Body of pancreas (tissue), 4 donors: ENCODE results near the gene FOXD3.

Source experiments
- POLR2A ChIP-seq, 3 donors: fragments of 450-650 bp; IDR thresholded peaks; one replicate each; pipeline ENCODE4 v1.6.1; 2016; ENCODE audit warnings: antibody characterized with exemption in 3 of 3, mild to moderate bottlenecking in 2 of 3
- TF ChIP-seq, protein P1 (sequence below), 7 experiments: fragments of 450-650 bp in 4 of 7; fragments of 200-600 bp in 3 of 7; sonication (generic) in 3 of 7; IDR thresholded peaks; one replicate each; pipeline ENCODE4 v1.5.1; 2016 to 2019; ENCODE audit warnings: antibody characterized with exemption in 7 of 7

DNA sequence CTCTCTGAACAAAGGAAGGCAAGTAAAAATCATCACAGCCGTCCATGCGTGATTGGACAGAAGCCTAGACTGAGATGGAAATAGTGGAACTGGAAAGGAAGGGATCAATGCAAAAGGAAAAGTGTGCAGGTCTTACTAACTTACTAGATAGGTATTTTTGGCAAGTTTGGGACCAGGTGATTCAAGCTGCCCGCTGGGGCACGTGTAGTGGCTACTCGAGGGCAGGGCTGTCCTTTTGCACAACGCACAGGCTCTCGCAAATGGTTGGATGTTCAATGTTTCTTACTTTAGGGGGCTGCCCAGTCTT, 44.5 kb downstream of the FOXD3 start:
- TF ChIP-seq, protein P1, sequence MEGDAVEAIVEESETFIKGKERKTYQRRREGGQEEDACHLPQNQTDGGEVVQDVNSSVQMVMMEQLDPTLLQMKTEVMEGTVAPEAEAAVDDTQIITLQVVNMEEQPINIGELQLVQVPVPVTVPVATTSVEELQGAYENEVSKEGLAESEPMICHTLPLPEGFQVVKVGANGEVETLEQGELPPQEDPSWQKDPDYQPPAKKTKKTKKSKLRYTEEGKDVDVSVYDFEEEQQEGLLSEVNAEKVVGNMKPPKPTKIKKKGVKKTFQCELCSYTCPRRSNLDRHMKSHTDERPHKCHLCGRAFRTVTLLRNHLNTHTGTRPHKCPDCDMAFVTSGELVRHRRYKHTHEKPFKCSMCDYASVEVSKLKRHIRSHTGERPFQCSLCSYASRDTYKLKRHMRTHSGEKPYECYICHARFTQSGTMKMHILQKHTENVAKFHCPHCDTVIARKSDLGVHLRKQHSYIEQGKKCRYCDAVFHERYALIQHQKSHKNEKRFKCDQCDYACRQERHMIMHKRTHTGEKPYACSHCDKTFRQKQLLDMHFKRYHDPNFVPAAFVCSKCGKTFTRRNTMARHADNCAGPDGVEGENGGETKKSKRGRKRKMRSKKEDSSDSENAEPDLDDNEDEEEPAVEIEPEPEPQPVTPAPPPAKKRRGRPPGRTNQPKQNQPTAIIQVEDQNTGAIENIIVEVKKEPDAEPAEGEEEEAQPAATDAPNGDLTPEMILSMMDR (IDR thresholded peaks at IDR 0.05), result no peak
- no peak for TF ChIP-seq POLR2A (IDR thresholded peaks at IDR 0.05)
